NCI-H1417 (cell line): ENCODE measurements around the gene DPP10.
"Not testable (repeated sequence)": the region's sequence is repeated elsewhere in the genome, so short reads cannot be mapped to it uniquely, and the experiment has no call there.

Experiments
- DNase-seq, 3 experiments: peaks; one replicate each; lab custom pipeline; 2025; lab: John Stamatoyannopoulos, UW

The DPP10 gene

GRCh38 chr2:114442510-114442909, at the start of gene DPP10:
DPP10 (plus strand) TSS chr2:114442641.
- no peak for DNase-seq

DNA sequence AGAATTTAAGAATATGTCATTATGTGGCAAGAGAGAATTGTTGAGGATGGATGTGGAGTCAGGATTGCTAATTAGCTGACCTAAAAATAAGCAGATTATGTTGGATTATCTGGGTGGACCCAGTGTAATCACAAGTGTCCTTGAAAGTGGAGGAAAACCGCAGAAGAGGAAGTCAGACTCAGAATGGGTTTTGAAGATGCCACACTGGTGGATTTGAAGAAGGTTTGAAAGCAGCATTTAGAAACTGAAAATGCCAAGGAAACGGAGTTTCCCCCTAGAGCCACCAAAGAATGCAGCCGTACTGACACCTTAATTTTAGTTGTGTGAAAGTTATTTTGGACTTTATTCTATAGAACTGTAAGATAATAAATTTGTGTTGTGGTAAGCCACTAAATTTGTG, 41.6 kb upstream of the DPP10 start:
- no peak for DNase-seq

DNA sequence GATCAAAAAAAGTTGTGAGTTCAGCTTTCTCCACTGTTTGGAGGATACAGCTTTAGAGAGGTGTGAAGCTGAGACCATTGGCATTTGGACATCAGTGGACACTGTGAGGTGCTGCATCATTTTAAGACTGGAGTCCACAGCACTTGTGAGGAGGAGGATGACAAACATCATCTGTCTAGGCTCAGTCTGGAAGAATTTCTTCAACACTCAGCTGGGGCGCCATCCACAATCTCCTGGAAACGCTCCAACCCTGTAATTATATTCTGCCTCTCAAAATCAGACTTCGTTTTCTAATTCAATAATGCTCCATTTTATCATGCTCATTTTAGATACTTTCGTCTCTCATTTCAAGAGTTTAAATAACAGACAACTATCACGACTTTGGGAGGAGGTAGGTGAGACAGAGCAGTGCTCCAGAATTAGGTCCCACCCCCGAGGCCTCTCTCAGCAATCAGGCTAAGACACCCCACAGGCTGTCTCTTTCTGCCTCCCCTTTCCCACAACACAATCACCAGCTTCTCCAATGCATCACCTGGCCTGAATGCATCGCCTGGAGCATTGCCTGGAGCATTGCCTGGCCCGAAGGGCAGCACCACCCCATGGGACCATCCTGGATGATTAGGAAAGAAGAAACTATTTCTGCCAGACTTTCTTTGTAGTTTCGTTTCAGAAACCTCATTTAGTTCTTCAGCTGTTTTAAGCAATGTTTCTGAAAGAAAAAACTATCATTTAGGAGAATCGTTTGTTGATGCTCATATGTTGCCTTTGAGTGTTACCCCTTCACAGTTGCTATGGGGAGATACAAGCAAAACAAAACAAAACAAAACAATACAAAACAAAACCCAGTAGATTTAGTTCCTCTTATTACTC, 37.0 kb upstream of the DPP10 start:
- peak in 1 of 3 experiments; percentile 10 for DNase-seq

GRCh38 chr2:114406347-114406746, 36.1 kb upstream of the DPP10 start:
- no peak for DNase-seq

DNA sequence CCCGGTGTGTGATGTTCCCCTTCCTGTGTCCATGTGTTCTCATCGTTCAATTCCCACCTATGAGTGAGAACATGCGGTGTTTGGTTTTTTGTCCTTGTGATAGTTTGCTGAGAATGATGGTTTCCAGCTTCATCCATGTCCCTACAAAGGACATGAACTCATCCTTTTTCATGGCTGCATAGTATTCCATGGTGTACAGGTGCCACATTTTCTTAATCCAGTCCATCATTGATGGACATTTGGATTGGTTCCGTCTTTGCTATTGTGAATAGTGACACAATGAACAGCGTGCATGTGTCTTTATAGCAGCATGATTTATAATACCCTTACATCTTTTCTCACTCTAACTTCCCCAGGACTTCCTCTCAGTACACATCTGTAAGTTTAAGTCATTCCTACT, 35.1 kb upstream of the DPP10 start:
- DNase-seq: not testable (repeated sequence)

DNA sequence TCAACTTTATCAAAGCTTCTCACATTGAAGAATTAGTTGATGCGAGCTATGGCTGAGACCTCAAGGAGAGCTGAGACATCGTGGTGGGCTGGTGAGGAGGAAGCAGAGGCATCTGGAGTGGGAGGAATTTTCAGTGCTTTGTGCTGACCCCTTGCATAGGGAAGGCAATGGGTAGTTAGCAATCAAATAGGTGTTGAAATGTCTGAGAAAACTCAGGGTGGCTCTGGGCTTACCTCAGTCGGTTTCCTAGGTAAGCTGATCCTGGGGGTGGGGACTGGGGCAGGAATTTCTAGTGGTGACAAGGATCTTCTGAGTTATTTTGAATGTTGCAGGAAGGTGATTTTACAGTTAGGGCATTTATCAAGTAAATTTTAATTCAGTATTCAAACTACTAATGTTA, 20.7 kb upstream of the DPP10 start:
- no peak for DNase-seq

GRCh38 chr2:114424699-114425098, 17.7 kb upstream of the DPP10 start:
- no peak for DNase-seq

GRCh38 chr2:114426756-114427155, 15.7 kb upstream of the DPP10 start:
- DNase-seq: no peak

DNA sequence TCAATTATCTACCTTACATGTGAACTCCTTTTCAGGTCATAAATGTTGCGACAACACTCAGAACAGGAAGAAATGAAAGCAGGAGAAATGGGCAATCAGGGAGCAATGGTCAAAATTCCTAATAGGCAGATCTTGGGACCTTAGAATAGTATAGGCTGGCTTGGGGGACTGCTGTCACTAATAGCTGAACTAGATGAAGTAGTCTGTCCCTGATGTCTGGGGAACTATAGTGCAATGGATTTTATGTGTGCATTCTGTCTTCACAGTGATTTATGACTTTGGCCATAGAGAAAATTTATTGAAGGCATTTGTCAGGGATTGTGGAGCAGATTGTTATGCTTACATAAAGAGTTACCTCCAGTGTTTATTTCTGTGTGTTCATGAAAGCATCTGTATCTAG, 6.1 kb upstream of the DPP10 start:
- DNase-seq: no peak

DNA sequence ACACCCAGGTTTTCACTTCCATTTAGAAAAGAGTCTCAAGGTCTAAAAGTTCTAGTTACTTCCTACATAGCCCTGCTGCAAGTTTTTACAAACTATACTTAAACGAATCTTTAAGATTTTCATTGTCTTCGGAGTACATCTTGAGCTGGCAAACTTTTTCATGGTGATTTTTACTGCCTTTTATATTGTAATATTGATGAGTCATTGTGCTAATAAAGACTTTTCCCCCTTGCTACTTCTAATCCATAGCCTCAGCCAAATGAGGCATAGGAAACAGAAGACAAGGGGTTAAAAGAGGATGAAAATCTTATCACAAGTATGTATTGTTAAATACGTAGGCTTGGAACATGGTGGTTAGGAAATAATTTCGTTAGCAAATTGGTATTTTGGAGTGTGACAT, 4.1 kb downstream of the DPP10 start:
- no peak for DNase-seq

GRCh38 chr2:114450639-114451038, 8.2 kb downstream of the DPP10 start:
- DNase-seq: peak in 1 of 3 experiments; percentile 13

GRCh38 chr2:114456566-114456965, 14.1 kb downstream of the DPP10 start:
- DNase-seq: no peak

DNA sequence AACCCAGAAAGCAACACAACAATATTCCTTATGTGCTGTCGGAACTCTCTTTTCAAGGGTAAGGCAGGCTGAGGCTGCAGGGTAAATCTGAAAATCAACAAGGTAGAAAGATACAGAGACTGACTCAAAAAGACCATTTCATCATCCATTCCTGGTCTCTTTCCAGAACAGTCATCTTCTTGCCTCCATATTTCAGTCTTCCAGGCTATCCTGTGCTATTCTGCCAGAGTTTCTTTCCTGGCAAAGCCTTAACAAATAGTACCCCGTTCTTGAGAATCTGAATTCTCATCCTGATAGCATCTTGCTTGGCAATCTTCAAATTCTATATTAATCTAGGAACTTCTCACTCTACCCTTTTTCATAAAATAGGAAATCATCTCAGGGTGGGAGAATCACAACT, 15.5 kb downstream of the DPP10 start:
- no peak for DNase-seq

DNA sequence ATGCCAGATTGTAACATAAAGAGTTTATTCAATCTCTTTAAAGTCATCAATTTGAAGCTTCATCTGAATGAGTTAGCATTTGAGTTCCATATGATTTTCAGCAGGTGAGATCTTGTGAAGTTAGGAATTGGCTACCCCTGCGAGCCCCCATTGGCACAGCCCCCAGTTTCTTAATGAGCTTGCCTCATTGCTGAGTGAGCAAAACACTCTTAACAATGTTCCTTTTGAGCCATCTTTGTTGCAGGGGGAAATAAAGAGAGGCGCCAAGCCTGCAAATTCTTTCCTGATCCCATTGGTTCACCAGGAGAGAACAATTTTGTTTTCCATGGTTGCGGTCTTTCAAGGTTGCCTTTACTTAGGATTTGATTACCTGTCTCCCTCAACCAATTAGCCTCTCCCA, 18.7 kb downstream of the DPP10 start:
- DNase-seq: no peak

DNA sequence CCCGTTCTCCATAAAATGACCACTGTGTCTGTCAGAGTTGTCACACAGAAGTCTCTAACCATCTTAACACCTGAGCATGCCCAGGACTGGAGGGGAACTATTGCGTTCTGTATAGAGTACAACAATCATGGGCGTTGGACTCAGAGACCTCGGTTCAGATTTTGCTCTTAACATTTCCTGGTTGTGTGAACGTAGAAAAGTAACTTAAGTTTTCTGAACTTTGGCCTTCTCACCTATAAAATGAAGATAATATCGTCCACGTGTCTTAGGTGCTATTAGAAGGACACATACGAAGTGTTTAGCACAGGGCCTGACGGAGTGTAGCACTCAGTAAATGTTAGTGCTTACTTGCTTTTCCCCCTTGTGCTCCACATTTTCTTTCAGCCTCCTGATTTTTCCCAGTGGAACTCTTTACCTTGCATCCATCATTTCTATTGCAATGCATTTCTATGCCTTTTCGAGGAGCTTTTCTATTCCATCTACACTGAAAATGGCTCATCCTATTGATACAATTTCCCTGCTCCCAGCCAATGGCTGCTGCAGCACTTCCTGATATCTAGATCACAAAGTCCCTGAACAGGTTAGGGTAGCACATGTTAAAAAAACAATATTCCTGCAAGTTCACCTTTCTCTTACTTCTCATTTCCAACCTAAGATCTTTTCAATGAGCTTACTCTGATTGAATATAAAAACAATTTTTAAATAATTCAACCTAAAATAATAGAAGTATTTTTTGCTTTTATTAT, 22.7 kb downstream of the DPP10 start:
- DNase-seq: no peak

- DNase-seq: no peak
These were observed 25.9 kb downstream of the DPP10 start for GRCh38 chr2:114468343-114468742.

GRCh38 chr2:114472246-114472645, 29.8 kb downstream of the DPP10 start:
- DNase-seq: peak in 1 of 3 experiments; percentile 72

- no peak for DNase-seq
These were observed 30.3 kb downstream of the DPP10 start for GRCh38 chr2:114472726-114473125.

- no peak for DNase-seq
These were observed 46.5 kb downstream of the DPP10 start for GRCh38 chr2:114488841-114489530.

DNA sequence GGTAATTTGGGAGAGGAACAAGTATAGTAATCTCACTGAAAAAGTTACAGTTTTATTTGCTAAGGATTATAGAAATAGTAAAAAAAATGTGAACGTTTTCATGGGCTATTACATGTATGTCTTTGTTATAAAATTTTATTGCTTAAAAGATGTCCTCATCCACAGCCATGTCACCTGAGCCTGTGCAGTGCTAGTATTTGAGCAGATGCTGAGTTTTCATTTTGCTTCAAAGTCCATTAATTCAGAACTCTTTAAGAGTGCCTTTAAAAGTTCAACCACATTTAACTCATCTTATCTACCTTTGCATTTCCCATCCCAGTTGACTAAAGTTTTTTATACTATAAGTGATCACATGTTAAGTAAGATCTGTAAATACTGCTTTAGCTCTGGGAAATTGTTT, 52.6 kb downstream of the DPP10 start:
- DNase-seq: no peak

- no peak for DNase-seq
These were observed 54.5 kb downstream of the DPP10 start for GRCh38 chr2:114496959-114497358.

DNA sequence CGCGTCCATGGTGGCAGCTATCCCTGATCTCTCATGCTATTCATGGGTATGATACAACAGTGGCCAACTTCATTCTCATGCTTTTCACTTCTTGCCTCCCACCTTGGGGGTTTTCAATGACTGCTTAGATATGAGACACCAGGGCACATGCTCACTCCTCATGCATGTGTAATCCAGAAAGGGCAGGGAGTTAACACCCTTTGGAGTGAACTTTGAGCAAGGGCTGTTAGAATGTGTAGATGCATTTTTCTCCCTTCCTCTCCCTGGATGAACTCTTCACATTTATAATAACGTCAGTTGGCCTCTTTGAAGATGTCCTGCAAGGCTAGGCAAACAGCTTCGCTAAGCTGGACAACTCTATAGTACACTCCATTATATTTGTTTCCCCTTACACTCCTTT, 56.7 kb downstream of the DPP10 start:
- no peak for DNase-seq

DNA sequence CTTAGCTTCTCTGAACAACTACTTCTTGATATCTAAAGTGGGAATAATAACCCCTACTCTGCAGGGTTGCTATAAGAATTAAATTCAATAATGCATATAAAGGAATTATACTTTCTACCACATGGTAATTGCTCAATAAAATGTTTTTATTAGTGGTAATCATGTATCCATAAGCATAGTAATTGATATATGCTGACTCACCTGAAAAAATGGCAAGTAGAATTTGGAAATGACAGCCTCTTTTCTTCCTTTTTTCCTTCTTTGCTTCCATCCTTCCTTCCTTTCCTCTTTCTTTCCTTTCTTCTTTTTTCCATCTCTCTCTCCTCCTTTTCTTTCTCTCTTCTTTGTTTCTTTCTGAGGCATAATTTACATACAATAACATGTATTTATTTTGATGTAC, 65.3 kb downstream of the DPP10 start:
- no peak for DNase-seq
